SK-N-SH (cell line): ENCODE results near the gene PIP4K2C. TPM values are rescaled to one million over a fixed set of nuclear protein-coding genes. Genes with fewer than 3 reads are reported as not detected.

Experiments
- CTCF ChIA-PET: fragments of 300-600, 350-600 bp; formaldehyde crosslinking; extraction: SDS; loops from one replicate; lab custom pipeline; 2021; lab: Yijun Ruan, JAX
- POLR2A ChIA-PET: fragments of 350-600 bp; sonication (Branson Sonifier 250); formaldehyde crosslinking; extraction: SDS; loops from one replicate; lab custom pipeline; 2020; ENCODE audit warnings: antibody characterized with exemption, inconsistent platforms; lab: Yijun Ruan, JAX
- DNase-seq: peaks from one replicate; pipeline ENCODE4 v3.0.0; 2012
- H2AFZ ChIP-seq: fragments of 200-600 bp; sonication (generic); 2 replicates; pipeline ENCODE4 v1.8.1; 2016; ENCODE audit warnings: antibody characterized with exemption, mild to moderate bottlenecking, low read depth
- H3F3A ChIP-seq: fragments of 200-600 bp; sonication (generic); replicated peaks from 2 replicates; pipeline ENCODE3; 2016; ENCODE audit warnings: antibody characterized with exemption, mild to moderate bottlenecking; ENCODE audit not compliant: insufficient read depth
- H3K27ac ChIP-seq, 2 experiments: fragments of 200-500 bp in 1 of 2; fragments of 200-600 bp in 1 of 2; sonication (Bioruptor generic) in 1 of 2; sonication (generic), shearing (Covaris generic) in 1 of 2; 2 replicates each; pipeline versions ENCODE4 v1.5.1 to v1.6.1; 2014 to 2016; ENCODE audit warnings: low read depth in 2 of 2, inconsistent platforms in 1 of 2, low read length in 1 of 2, mild to moderate bottlenecking in 1 of 2, mixed read lengths in 1 of 2
- H3K27me3 ChIP-seq: fragments of 200-600 bp; sonication (generic), shearing (Covaris generic); 2 replicates; pipeline ENCODE4 v1.6.1; 2016; ENCODE audit warnings: mixed run types; ENCODE audit not compliant: insufficient read depth
- H3K36me3 ChIP-seq, 2 experiments: fragments of 200-500 bp in 1 of 2; fragments of 200-600 bp in 1 of 2; sonication (Bioruptor generic) in 1 of 2; sonication (generic) in 1 of 2; replicated peaks in 1 of 2; 2 replicates each; pipeline versions ENCODE3 to v1.5.1; 2014 to 2016; ENCODE audit warnings: low read length in 1 of 2, mild to moderate bottlenecking in 1 of 2; ENCODE audit not compliant: insufficient read depth in 2 of 2, control insufficient read depth in 1 of 2
- H3K4me1 ChIP-seq, 2 experiments: fragments of 200-500 bp in 1 of 2; fragments of 200-600 bp in 1 of 2; sonication (Bioruptor generic) in 1 of 2; sonication (generic), shearing (Covaris generic) in 1 of 2; 2 replicates each; pipeline versions ENCODE4 v1.5.1 to v1.6.1; 2014 to 2016; ENCODE audit warnings: low read depth in 1 of 2, low read length in 1 of 2, mixed run types in 1 of 2; ENCODE audit not compliant: insufficient read depth in 2 of 2, control insufficient read depth in 1 of 2
- H3K4me2 ChIP-seq: fragments of 200-600 bp; sonication (generic), shearing (Covaris generic); 2 replicates; pipeline ENCODE4 v1.6.1; 2017; ENCODE audit warnings: mixed run types
- H3K4me3 ChIP-seq, 2 experiments: fragments of 200-500 bp in 1 of 2; fragments of 200-600 bp in 1 of 2; sonication (Bioruptor generic) in 1 of 2; sonication (generic), shearing (Covaris generic) in 1 of 2; 2 replicates each; pipeline versions ENCODE4 v1.5.1 to v1.8.1; 2014 to 2016; ENCODE audit warnings: low read depth in 2 of 2, inconsistent platforms in 1 of 2, low read length in 1 of 2, mild to moderate bottlenecking in 1 of 2, mixed read lengths in 1 of 2, moderate library complexity in 1 of 2
- H3K79me2 ChIP-seq: fragments of 200-600 bp; sonication (generic); 2 replicates; pipeline ENCODE4 v1.8.1; 2017; ENCODE audit warnings: mild to moderate bottlenecking; ENCODE audit not compliant: insufficient read depth
- H3K9ac ChIP-seq: fragments of 200-600 bp; sonication (generic); 2 replicates; pipeline ENCODE4 v1.6.1; 2017; ENCODE audit warnings: mixed run types
- H3K9me2 ChIP-seq: fragments of 200-600 bp; sonication (generic); 2 replicates; pipeline ENCODE4 v1.6.1; 2017; ENCODE audit warnings: mixed run types
- H3K9me3 ChIP-seq: fragments of 200-600 bp; sonication (generic); 2 replicates; pipeline ENCODE4 v1.6.1; 2017; ENCODE audit warnings: mixed run types, mild to moderate bottlenecking, moderate library complexity
- H4K20me1 ChIP-seq: fragments of 200-600 bp; sonication (generic); 2 replicates; pipeline ENCODE4 v1.6.1; 2017; ENCODE audit warnings: mild to moderate bottlenecking, mixed run types; ENCODE audit not compliant: insufficient read depth
- EP300 ChIP-seq, 2 experiments: IDR thresholded peaks; 2 replicates each; pipeline versions ENCODE4 v1.4.0 to v1.6.1; 2012; ENCODE audit warnings: borderline replicate concordance in 1 of 2, low read depth in 1 of 2, low read length in 1 of 2
- EZH2phosphoT487 ChIP-seq: fragments of 200-600 bp; sonication (generic); IDR thresholded peaks from 2 replicates; pipeline ENCODE4 v1.6.1; 2017; ENCODE audit warnings: low read depth, mixed run types, mild to moderate bottlenecking, antibody characterized with exemption, moderate library complexity, borderline replicate concordance
- FOXJ3 ChIP-seq: sonication (generic); formaldehyde crosslinking; IDR thresholded peaks from 2 replicates; pipeline ENCODE4 v1.5.1; 2020; ENCODE audit warnings: mild to moderate bottlenecking, missing genetic modification reagents
- GABPA ChIP-seq: IDR thresholded peaks from 2 replicates; pipeline ENCODE4 v1.4.0; 2012; ENCODE audit warnings: low read depth, mild to moderate bottlenecking
- GATA2 ChIP-seq: sonication (generic); formaldehyde crosslinking; IDR thresholded peaks from 2 replicates; pipeline ENCODE4 v1.5.0; 2020; ENCODE audit warnings: mild to moderate bottlenecking, missing genetic modification reagents
- JUND ChIP-seq: IDR thresholded peaks from 2 replicates; pipeline ENCODE4 v1.4.0; 2012
- MEF2A ChIP-seq: IDR thresholded peaks from 2 replicates; pipeline ENCODE4 v1.4.0; 2012; ENCODE audit warnings: low read depth, borderline replicate concordance
- NRF1 ChIP-seq: IDR thresholded peaks from 2 replicates; pipeline ENCODE4 v1.6.1; 2012; ENCODE audit warnings: low read depth, mild to moderate bottlenecking, low read length
- PBX3 ChIP-seq: IDR thresholded peaks from 2 replicates; pipeline ENCODE4; 2012
- POLR2AphosphoS5 ChIP-seq: IDR thresholded peaks from 2 replicates; pipeline ENCODE4 v1.6.1; 2012; ENCODE audit warnings: low read depth, low read length
- RAD21 ChIP-seq: IDR thresholded peaks from 2 replicates; pipeline ENCODE4 v1.6.1; 2012; ENCODE audit warnings: mild to moderate bottlenecking, low read length
- RCOR1 ChIP-seq: fragments of 150-350 bp; IDR thresholded peaks from 2 replicates; pipeline ENCODE4 v1.6.1; 2017; ENCODE audit warnings: antibody characterized with exemption, low read length
- RFX5 ChIP-seq: IDR thresholded peaks from 2 replicates; pipeline ENCODE4 v1.6.1; 2012; ENCODE audit warnings: mild to moderate bottlenecking, improper control_type of control experiment, low read length
- RXRA ChIP-seq: IDR thresholded peaks from 2 replicates; pipeline ENCODE4 v1.4.0; 2012; ENCODE audit warnings: low read depth, mild to moderate bottlenecking, borderline replicate concordance
- SIN3A ChIP-seq: IDR thresholded peaks from 2 replicates; pipeline ENCODE4 v1.6.1; 2012; ENCODE audit warnings: low read depth, mild to moderate bottlenecking, low read length, moderate library complexity, borderline replicate concordance
- SMC3 ChIP-seq: IDR thresholded peaks from 2 replicates; pipeline ENCODE4 v1.6.1; 2012; ENCODE audit warnings: low read depth, low read length, improper control_type of control experiment
- TCF12 ChIP-seq: IDR thresholded peaks from 2 replicates; pipeline ENCODE4 v1.4.0; 2012
- TEAD4 ChIP-seq: IDR thresholded peaks from 2 replicates; pipeline ENCODE4 v1.4.0; 2012; ENCODE audit warnings: mild to moderate bottlenecking, borderline replicate concordance; ENCODE audit not compliant: insufficient read depth
- USF1 ChIP-seq: IDR thresholded peaks from 2 replicates; pipeline ENCODE4 v1.4.0; 2012; ENCODE audit warnings: low read depth, borderline replicate concordance
- USF2 ChIP-seq: fragments of 150-350 bp; IDR thresholded peaks from 2 replicates; pipeline ENCODE4 v1.6.1; 2017; ENCODE audit warnings: antibody characterized with exemption, low read length, low read depth, borderline replicate concordance
- YY1 ChIP-seq: IDR thresholded peaks from 2 replicates; pipeline ENCODE4 v1.4.0; 2012; ENCODE audit warnings: low read depth, mild to moderate bottlenecking
- WGBS: methylation state at CpG from one replicate; pipeline ENCODE4 v1.1.6; 2017; ENCODE audit warnings: low lambda C conversion rate; 5-methylcytosine and 5-hydroxymethylcytosine counted together
- polyA plus RNA-seq, 3 experiments: library from polyadenylated mRNA; depleted of rRNA; stranded (reverse); fragments of >200 nt; gene quantifications; 2 replicates each; pipeline ENCODE4 v1.2.3, GENCODE V29; 2012
- TF ChIP-seq, protein P1 (sequence below): IDR thresholded peaks from 2 replicates; pipeline ENCODE4 v1.4.0; 2012; ENCODE audit warnings: low read depth, borderline replicate concordance
- TF ChIP-seq, protein P2 (sequence below): IDR thresholded peaks from 2 replicates; pipeline ENCODE4 v1.6.1; 2012; ENCODE audit warnings: mild to moderate bottlenecking, low read depth, low read length, moderate library complexity

Gene PIP4K2C
- 34.2 and 40.1 TPM in 2 replicates for polyA plus RNA-seq (2012; rRNA removed)
- 35.5 and 40.3 TPM in 2 replicates for polyA plus RNA-seq (2012; cell fraction: cytosol; rRNA removed)
- 25.2 and 35.0 TPM in 2 replicates for polyA plus RNA-seq (2012; cell fraction: nucleus; rRNA removed)

GRCh38 chr12:57590864-57591781, at the start of gene PIP4K2C:
PIP4K2C (plus strand) TSS chr12:57591192; CDS start chr12:57591290, 98 bp downstream.
- peaks cover 6 to 13% of the 10 kb centered on the region in 2 experiments for H3K36me3 ChIP-seq
- H3K4me1 ChIP-seq = peaks cover 8 to 14% of the 10 kb centered on the region in 2 experiments; a peak in 2 of 4 replicates
- 3% methylated on average over 35 of the region's 69 CpGs for WGBS
- H3K4me2 ChIP-seq = peak within 1 kb of the TSS; percentile 92
- peak within 1 kb of the TSS; percentile 67 for H3K9ac ChIP-seq
- peak; percentile 90 for DNase-seq
- no peaks in the 10 kb centered on the region for H3K9me3 ChIP-seq
- H3K79me2 ChIP-seq = peaks cover 8% of the 10 kb centered on the region; the same call in 1 of the 2 replicates
- peaks cover 3% of the 10 kb centered on the region for H3F3A ChIP-seq
- H2AFZ ChIP-seq = peak within 1 kb of the TSS; percentile 82
- peak within 1 kb of the TSS; percentile 89 to 92 for H3K4me3 ChIP-seq
- POLR2A ChIA-PET = interaction anchor here (1.1 to 2.7 kb wide), 7 partner anchors 9 to 153 kb away, joined by 3 to 21 read pairs (median 6); partner anchors contain the start of genes ARHGEF25 and TSPAN31
- H3K27me3 ChIP-seq = no peaks in the 10 kb centered on the region
- CTCF ChIA-PET = interaction anchor here (0.9 to 7.0 kb wide), 13 partner anchors 9 to 145 kb away, joined by 3 to 85 read pairs (median 4); partner anchors contain the start of genes B4GALNT1 and OS9
- H4K20me1 ChIP-seq = no peaks in the 10 kb centered on the region
- H3K9me2 ChIP-seq = no peaks in the 10 kb centered on the region
- peak within 1 kb of the TSS; percentile 6 to 47; a peak in 2 of 4 replicates for H3K27ac ChIP-seq
- TF ChIP-seq RFX5 (no peak), YY1 (no peak), TEAD4 (no peak), RXRA (no peak), TCF12 (no peak), GABPA (peak; percentile 57), JUND (no peak), FOXJ3 (CRISPR knock-in tag) (no peak), SIN3A (peak; percentile 67; the same call in 1 of the 2 replicates), RAD21 (no peak), PBX3 (no peak), SMC3 (no peak), EP300 (IDR thresholded peaks at IDR 0.05; ENCODE audit: borderline replicate concordance in 1 of 2, low read depth in 1 of 2, low read length in 1 of 2) (no peak), POLR2AphosphoS5 (no peak; the same call in 1 of the 2 replicates), EZH2phosphoT487 (no peak), MEF2A (no peak), GATA2 (no peak), USF2 (peak; percentile 73), NRF1 (no peak), USF1 (peak; percentile 97), RCOR1 (no peak)
- TF ChIP-seq, protein P1, sequence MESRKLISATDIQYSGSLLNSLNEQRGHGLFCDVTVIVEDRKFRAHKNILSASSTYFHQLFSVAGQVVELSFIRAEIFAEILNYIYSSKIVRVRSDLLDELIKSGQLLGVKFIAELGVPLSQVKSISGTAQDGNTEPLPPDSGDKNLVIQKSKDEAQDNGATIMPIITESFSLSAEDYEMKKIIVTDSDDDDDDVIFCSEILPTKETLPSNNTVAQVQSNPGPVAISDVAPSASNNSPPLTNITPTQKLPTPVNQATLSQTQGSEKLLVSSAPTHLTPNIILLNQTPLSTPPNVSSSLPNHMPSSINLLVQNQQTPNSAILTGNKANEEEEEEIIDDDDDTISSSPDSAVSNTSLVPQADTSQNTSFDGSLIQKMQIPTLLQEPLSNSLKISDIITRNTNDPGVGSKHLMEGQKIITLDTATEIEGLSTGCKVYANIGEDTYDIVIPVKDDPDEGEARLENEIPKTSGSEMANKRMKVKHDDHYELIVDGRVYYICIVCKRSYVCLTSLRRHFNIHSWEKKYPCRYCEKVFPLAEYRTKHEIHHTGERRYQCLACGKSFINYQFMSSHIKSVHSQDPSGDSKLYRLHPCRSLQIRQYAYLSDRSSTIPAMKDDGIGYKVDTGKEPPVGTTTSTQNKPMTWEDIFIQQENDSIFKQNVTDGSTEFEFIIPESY = no peak
- TF ChIP-seq, protein P2, sequence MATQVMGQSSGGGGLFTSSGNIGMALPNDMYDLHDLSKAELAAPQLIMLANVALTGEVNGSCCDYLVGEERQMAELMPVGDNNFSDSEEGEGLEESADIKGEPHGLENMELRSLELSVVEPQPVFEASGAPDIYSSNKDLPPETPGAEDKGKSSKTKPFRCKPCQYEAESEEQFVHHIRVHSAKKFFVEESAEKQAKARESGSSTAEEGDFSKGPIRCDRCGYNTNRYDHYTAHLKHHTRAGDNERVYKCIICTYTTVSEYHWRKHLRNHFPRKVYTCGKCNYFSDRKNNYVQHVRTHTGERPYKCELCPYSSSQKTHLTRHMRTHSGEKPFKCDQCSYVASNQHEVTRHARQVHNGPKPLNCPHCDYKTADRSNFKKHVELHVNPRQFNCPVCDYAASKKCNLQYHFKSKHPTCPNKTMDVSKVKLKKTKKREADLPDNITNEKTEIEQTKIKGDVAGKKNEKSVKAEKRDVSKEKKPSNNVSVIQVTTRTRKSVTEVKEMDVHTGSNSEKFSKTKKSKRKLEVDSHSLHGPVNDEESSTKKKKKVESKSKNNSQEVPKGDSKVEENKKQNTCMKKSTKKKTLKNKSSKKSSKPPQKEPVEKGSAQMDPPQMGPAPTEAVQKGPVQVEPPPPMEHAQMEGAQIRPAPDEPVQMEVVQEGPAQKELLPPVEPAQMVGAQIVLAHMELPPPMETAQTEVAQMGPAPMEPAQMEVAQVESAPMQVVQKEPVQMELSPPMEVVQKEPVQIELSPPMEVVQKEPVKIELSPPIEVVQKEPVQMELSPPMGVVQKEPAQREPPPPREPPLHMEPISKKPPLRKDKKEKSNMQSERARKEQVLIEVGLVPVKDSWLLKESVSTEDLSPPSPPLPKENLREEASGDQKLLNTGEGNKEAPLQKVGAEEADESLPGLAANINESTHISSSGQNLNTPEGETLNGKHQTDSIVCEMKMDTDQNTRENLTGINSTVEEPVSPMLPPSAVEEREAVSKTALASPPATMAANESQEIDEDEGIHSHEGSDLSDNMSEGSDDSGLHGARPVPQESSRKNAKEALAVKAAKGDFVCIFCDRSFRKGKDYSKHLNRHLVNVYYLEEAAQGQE = no peak
